ENCODE data around the gene OPRPN.

The OPRPN gene

DNA sequence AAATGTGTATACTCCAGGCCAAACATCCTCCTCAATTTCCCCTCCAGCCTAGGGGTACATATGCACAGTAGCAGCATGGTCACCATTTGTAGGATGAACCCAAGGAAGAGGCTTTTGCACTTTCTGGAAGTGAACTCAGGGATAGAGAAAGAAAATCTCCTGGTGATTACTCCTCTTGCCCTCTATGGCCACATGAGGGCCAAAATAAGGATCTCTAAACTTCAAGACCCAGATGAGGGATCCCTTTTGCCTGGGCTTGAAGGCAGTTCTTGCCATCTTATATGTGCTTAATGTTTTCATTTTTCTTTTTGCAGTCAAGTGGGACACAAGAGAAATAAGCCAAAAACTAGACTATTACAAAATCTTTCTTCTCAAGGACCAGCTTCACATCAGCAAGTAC is 44.7 kb downstream of the OPRPN start:
- Histone ChIP-seq H3K9ac (ENCODE audit: low read length) (no peak overlapping the region), H2AFZ (ENCODE audit: low read depth, low read length, severe bottlenecking) (no peak overlapping the region), H3K27me3 (ENCODE audit: low read length) (no peaks in the 10 kb centered on the region), H4K20me1 (ENCODE audit: low read depth, low read length) (no peaks in the 10 kb centered on the region), H3K4me3 (ENCODE audit: insufficient read depth, low read length, poor library complexity, severe bottlenecking) (no peak overlapping the region), H3K9me3 (ENCODE audit: insufficient read depth, low read length) (no peaks in the 10 kb centered on the region), H3K79me2 (ENCODE audit: insufficient read depth, low read length) (no peaks in the 10 kb centered on the region), H3K27ac (ENCODE audit: low read depth, low read length) (no peak overlapping the region), H3K4me2 (ENCODE audit: low read depth, low read length, poor library complexity, severe bottlenecking) (no peak overlapping the region), H3K36me3 (ENCODE audit: low read length) (no peaks in the 10 kb centered on the region), H3K9me2 (replicated peaks; ENCODE audit: insufficient read depth, low read length) (no peaks in the 10 kb centered on the region), H3F3A (ENCODE audit: insufficient read depth) (no peaks in the 10 kb centered on the region)
- TF ChIP-seq CTCF (IDR thresholded peaks at IDR 0.05; ENCODE audit: insufficient read depth, low read length, poor library complexity, severe bottlenecking), result no peak
- TF ChIP-seq EZH2phosphoT487 (conservative IDR thresholded peaks at IDR 0.05; ENCODE audit: low read length), result no peak

DNA sequence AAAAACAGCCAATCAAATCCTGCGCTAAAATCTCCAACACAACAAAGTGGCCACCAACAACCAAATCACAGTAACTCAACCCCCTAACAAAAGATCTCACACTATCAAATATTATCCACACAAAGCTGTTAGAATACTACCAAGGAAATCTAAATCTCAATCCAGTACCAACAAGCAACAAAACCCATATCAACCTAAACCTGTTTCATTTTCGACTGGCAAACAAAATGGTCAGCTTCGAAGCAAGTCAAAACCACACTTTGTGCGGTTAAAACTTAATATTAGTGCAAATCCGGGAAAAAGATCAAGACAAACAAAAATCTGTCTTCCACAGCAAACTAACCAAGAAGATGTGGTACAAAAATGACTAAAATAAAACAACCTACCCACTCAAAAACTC is 45.6 kb downstream of the OPRPN start:
- Histone ChIP-seq H2AFZ (ENCODE audit: low read depth, low read length, severe bottlenecking) (no peak overlapping the region), H3K4me3 (ENCODE audit: insufficient read depth, low read length, poor library complexity, severe bottlenecking) (no peak overlapping the region), H3K36me3 (ENCODE audit: low read length) (no peaks in the 10 kb centered on the region), H3K27ac (ENCODE audit: low read depth, low read length) (no peak overlapping the region), H3K27me3 (ENCODE audit: low read length) (no peaks in the 10 kb centered on the region), H3K9me2 (replicated peaks; ENCODE audit: insufficient read depth, low read length) (no peaks in the 10 kb centered on the region), H3K79me2 (ENCODE audit: insufficient read depth, low read length) (no peaks in the 10 kb centered on the region), H3K9ac (ENCODE audit: low read length) (no peak overlapping the region), H4K20me1 (ENCODE audit: low read depth, low read length) (no peaks in the 10 kb centered on the region), H3K4me2 (ENCODE audit: low read depth, low read length, poor library complexity, severe bottlenecking) (no peak overlapping the region), H3K9me3 (ENCODE audit: insufficient read depth, low read length) (no peaks in the 10 kb centered on the region), H3F3A (ENCODE audit: insufficient read depth) (no peaks in the 10 kb centered on the region)
- TF ChIP-seq CTCF (IDR thresholded peaks at IDR 0.05; ENCODE audit: insufficient read depth, low read length, poor library complexity, severe bottlenecking) (no peak), EZH2phosphoT487 (conservative IDR thresholded peaks at IDR 0.05; ENCODE audit: low read length) (no peak)

- Histone ChIP-seq H3K27me3 (ENCODE audit: low read length) (no peaks in the 10 kb centered on the region), H3K9ac (ENCODE audit: low read length) (no peak overlapping the region), H3K79me2 (ENCODE audit: insufficient read depth, low read length) (no peaks in the 10 kb centered on the region), H2AFZ (ENCODE audit: low read depth, low read length, severe bottlenecking) (no peak overlapping the region), H3K36me3 (ENCODE audit: low read length) (no peaks in the 10 kb centered on the region), H3K9me2 (replicated peaks; ENCODE audit: insufficient read depth, low read length) (no peaks in the 10 kb centered on the region), H4K20me1 (ENCODE audit: low read depth, low read length) (no peaks in the 10 kb centered on the region), H3F3A (ENCODE audit: insufficient read depth) (no peaks in the 10 kb centered on the region), H3K4me2 (ENCODE audit: low read depth, low read length, poor library complexity, severe bottlenecking) (no peak overlapping the region), H3K27ac (ENCODE audit: low read depth, low read length) (no peak overlapping the region), H3K9me3 (ENCODE audit: insufficient read depth, low read length) (no peaks in the 10 kb centered on the region), H3K4me3 (ENCODE audit: insufficient read depth, low read length, poor library complexity, severe bottlenecking) (no peak overlapping the region)
- TF ChIP-seq EZH2phosphoT487 (conservative IDR thresholded peaks at IDR 0.05; ENCODE audit: low read length), result no peak
Observed at GRCh38 chr4:70449220-70449619, 51.5 kb downstream of the OPRPN start.

- Histone ChIP-seq H3K9me3 (ENCODE audit: insufficient read depth, low read length) (no peaks in the 10 kb centered on the region), H3K4me3 (ENCODE audit: insufficient read depth, low read length, poor library complexity, severe bottlenecking) (no peak overlapping the region), H4K20me1 (ENCODE audit: low read depth, low read length) (no peaks in the 10 kb centered on the region), H3F3A (ENCODE audit: insufficient read depth) (no peaks in the 10 kb centered on the region), H3K79me2 (ENCODE audit: insufficient read depth, low read length) (no peaks in the 10 kb centered on the region), H3K9me2 (replicated peaks; ENCODE audit: insufficient read depth, low read length) (no peaks in the 10 kb centered on the region), H3K36me3 (ENCODE audit: low read length) (no peaks in the 10 kb centered on the region), H3K4me2 (ENCODE audit: low read depth, low read length, poor library complexity, severe bottlenecking) (no peak overlapping the region), H3K27me3 (ENCODE audit: low read length) (no peaks in the 10 kb centered on the region), H2AFZ (ENCODE audit: low read depth, low read length, severe bottlenecking) (no peak overlapping the region), H3K9ac (ENCODE audit: low read length) (no peak overlapping the region), H3K27ac (ENCODE audit: low read depth, low read length) (no peak overlapping the region)
- no peak for TF ChIP-seq CTCF (IDR thresholded peaks at IDR 0.05; ENCODE audit: insufficient read depth, low read length, poor library complexity, severe bottlenecking)
- TF ChIP-seq EZH2phosphoT487 (conservative IDR thresholded peaks at IDR 0.05; ENCODE audit: low read length), result no peak
Observed at GRCh38 chr4:70452946-70453345, 55.2 kb downstream of the OPRPN start.
